Measurements from ENCODE around the gene UVSSA.
"Not testable (repeated sequence)": the region's sequence is repeated elsewhere in the genome, so short reads cannot be mapped to it uniquely, and the experiment has no call there.

UVSSA gene

GRCh38 chr4:1381181-1381621, 34.2 kb downstream of the UVSSA start:
- no peaks in the 10 kb centered on the region for H3K4me1 ChIP-seq (ENCODE audit: control insufficient read depth, insufficient read depth, low read length)
- H3K9ac ChIP-seq (ENCODE audit: low read depth, low read length): no peak overlapping the region
- H3K36me3 ChIP-seq (ENCODE audit: control insufficient read depth, insufficient read depth, low read length): peaks cover 24% of the 10 kb centered on the region
- H3K4me3 ChIP-seq (ENCODE audit: low read depth, low read length): no peak overlapping the region
- no peaks in the 10 kb centered on the region for H3K27me3 ChIP-seq (ENCODE audit: control insufficient read depth, insufficient read depth, low read length)
- no peaks in the 10 kb centered on the region for H3K9me3 ChIP-seq (ENCODE audit: control insufficient read depth, insufficient read depth, low read length)

DNA sequence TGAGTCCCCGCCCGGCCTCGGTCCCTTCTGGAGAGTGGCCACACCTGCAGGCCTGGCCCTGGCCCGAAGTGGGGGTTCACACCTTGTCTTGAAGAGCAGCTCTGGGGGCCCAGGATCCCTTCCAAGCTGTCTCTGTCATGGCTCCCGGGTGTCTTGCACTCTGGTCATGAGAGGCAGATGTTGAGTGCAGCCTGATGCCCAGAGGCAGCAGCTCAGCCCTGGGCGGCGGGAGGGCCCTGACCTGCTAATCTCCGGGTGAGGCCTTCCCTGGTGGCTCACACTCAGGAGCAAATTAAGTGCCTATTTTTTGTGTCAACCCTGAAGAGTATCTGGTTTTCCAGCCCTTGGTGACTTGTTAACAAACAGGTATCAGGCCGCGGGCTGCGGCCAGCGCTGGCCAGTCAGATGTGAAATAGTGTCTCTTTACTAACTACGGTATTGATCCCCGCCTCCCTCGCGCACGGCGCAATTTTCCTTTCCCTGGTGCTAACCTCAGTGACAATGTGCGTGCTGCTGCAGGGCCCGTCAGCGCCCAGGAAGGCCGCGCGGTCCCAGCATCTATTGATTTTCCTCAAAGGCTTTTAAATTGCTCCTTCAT, 35.0 kb downstream of the UVSSA start:
- peaks cover 18% of the 10 kb centered on the region for H3K36me3 ChIP-seq (ENCODE audit: control insufficient read depth, insufficient read depth, low read length)
- H3K27me3 ChIP-seq (ENCODE audit: control insufficient read depth, insufficient read depth, low read length): no peaks in the 10 kb centered on the region
- H3K9me3 ChIP-seq (ENCODE audit: control insufficient read depth, insufficient read depth, low read length): no peaks in the 10 kb centered on the region
- no peak overlapping the region for H3K4me3 ChIP-seq (ENCODE audit: low read depth, low read length)
- no peaks in the 10 kb centered on the region for H3K4me1 ChIP-seq (ENCODE audit: control insufficient read depth, insufficient read depth, low read length)
- no peak overlapping the region for H3K9ac ChIP-seq (ENCODE audit: low read depth, low read length)

GRCh38 chr4:1382776-1383727, 36.0 kb downstream of the UVSSA start:
- H3K36me3 ChIP-seq (ENCODE audit: control insufficient read depth, insufficient read depth, low read length): peaks cover 18% of the 10 kb centered on the region
- no peaks in the 10 kb centered on the region for H3K9me3 ChIP-seq (ENCODE audit: control insufficient read depth, insufficient read depth, low read length)
- no peak overlapping the region for H3K4me3 ChIP-seq (ENCODE audit: low read depth, low read length)
- no peak overlapping the region for H3K9ac ChIP-seq (ENCODE audit: low read depth, low read length)
- H3K4me1 ChIP-seq (ENCODE audit: control insufficient read depth, insufficient read depth, low read length): no peaks in the 10 kb centered on the region
- no peaks in the 10 kb centered on the region for H3K27me3 ChIP-seq (ENCODE audit: control insufficient read depth, insufficient read depth, low read length)

GRCh38 chr4:1383728-1384591, 37.0 kb downstream of the UVSSA start:
- Histone ChIP-seq H3K27me3 (ENCODE audit: control insufficient read depth, insufficient read depth, low read length) (no peaks in the 10 kb centered on the region), H3K4me1 (ENCODE audit: control insufficient read depth, insufficient read depth, low read length) (no peaks in the 10 kb centered on the region), H3K4me3 (ENCODE audit: low read depth, low read length) (no peak overlapping the region), H3K36me3 (ENCODE audit: control insufficient read depth, insufficient read depth, low read length) (peaks cover 15% of the 10 kb centered on the region), H3K9ac (ENCODE audit: low read depth, low read length) (no peak overlapping the region), H3K9me3 (ENCODE audit: control insufficient read depth, insufficient read depth, low read length) (no peaks in the 10 kb centered on the region)

DNA sequence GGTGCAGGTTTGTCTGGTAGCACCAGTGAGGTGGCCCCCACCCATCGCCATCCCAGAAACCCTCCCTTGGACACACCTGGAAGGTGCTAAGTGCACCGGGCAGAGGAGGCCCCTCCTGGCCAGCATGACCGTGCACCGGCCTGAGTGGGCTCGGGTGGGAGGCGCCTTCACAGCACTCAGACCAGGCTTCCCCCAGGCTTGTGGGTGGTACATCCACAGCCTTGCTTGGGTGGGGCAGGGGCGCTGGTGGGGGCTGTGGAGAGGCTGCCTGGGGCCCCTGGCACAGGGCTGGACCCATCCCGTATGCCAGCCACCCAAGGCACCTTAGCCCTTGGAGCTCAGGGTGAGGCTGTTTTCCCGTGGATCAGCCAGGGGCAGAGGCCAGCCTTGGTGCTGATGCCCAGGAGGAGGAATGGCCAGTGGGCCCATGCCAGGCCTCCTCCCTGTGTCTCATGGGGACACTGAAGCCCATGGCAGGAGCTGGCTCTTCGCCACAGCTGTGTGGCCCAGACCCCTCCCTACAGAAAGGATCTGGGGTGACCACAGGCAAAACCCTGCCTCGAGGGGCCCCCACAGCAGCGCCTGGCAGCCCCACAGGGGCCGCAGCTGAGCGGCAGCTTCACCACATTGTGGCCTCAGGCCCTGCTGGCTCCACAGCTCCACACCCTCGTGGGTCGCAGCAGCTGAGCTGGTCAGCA, 37.8 kb downstream of the UVSSA start:
- H3K27me3 ChIP-seq (ENCODE audit: control insufficient read depth, insufficient read depth, low read length): no peaks in the 10 kb centered on the region
- peaks cover 15% of the 10 kb centered on the region for H3K36me3 ChIP-seq (ENCODE audit: control insufficient read depth, insufficient read depth, low read length)
- H3K9ac ChIP-seq (ENCODE audit: low read depth, low read length): no peak overlapping the region
- H3K9me3 ChIP-seq (ENCODE audit: control insufficient read depth, insufficient read depth, low read length): no peaks in the 10 kb centered on the region
- no peak overlapping the region for H3K4me3 ChIP-seq (ENCODE audit: low read depth, low read length)
- H3K4me1 ChIP-seq (ENCODE audit: control insufficient read depth, insufficient read depth, low read length): no peaks in the 10 kb centered on the region

- Histone ChIP-seq H3K9ac (ENCODE audit: low read depth, low read length) (no peak overlapping the region), H3K4me1 (ENCODE audit: control insufficient read depth, insufficient read depth, low read length) (no peaks in the 10 kb centered on the region), H3K36me3 (ENCODE audit: control insufficient read depth, insufficient read depth, low read length) (peaks cover 15% of the 10 kb centered on the region)
Measured at GRCh38 chr4:1385373-1386340, 38.6 kb downstream of the UVSSA start.

GRCh38 chr4:1393363-1393762, 46.4 kb downstream of the UVSSA start:
- not testable (repeated sequence) for H3K4me3 ChIP-seq (ENCODE audit: low read depth, low read length); H3K27me3 ChIP-seq (ENCODE audit: control insufficient read depth, insufficient read depth, low read length); H3K4me1 ChIP-seq (ENCODE audit: control insufficient read depth, insufficient read depth, low read length); H3K9ac ChIP-seq (ENCODE audit: low read depth, low read length); H3K9me3 ChIP-seq (ENCODE audit: control insufficient read depth, insufficient read depth, low read length); H3K36me3 ChIP-seq (ENCODE audit: control insufficient read depth, insufficient read depth, low read length)

More at GRCh38 chr4:1385373-1386340, 38.6 kb downstream of the UVSSA start:
- Histone ChIP-seq H3K27me3 (ENCODE audit: control insufficient read depth, insufficient read depth, low read length) (no peaks in the 10 kb centered on the region), H3K4me3 (ENCODE audit: low read depth, low read length) (no peak overlapping the region), H3K9me3 (ENCODE audit: control insufficient read depth, insufficient read depth, low read length) (no peaks in the 10 kb centered on the region)

DNA sequence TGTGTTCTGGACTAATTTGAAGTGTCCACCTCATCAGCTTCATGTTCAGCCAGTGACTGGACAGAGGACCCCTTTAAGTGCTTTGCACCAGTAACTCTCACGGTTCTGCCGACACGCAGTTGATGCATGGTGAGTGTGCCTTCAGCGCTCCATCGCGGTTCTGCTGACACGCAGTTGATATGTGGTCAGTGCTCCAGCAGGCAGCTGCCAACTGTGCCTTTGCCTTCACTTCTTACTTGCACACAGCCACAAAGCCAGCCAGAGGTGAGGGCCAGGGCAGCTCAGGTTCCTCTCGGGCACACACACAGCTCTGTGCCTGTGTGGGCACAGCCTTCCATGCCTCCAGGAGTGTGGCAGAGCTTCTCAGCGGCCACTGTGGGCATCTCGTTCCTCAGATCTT, 46.9 kb downstream of the UVSSA start:
- Histone ChIP-seq H3K27me3 (ENCODE audit: control insufficient read depth, insufficient read depth, low read length) (no peaks in the 10 kb centered on the region), H3K9ac (ENCODE audit: low read depth, low read length) (no peak overlapping the region), H3K4me1 (ENCODE audit: control insufficient read depth, insufficient read depth, low read length) (no peaks in the 10 kb centered on the region), H3K4me3 (ENCODE audit: low read depth, low read length) (no peak overlapping the region), H3K36me3 (ENCODE audit: control insufficient read depth, insufficient read depth, low read length) (no peaks in the 10 kb centered on the region), H3K9me3 (ENCODE audit: control insufficient read depth, insufficient read depth, low read length) (peaks cover 8% of the 10 kb centered on the region)

DNA sequence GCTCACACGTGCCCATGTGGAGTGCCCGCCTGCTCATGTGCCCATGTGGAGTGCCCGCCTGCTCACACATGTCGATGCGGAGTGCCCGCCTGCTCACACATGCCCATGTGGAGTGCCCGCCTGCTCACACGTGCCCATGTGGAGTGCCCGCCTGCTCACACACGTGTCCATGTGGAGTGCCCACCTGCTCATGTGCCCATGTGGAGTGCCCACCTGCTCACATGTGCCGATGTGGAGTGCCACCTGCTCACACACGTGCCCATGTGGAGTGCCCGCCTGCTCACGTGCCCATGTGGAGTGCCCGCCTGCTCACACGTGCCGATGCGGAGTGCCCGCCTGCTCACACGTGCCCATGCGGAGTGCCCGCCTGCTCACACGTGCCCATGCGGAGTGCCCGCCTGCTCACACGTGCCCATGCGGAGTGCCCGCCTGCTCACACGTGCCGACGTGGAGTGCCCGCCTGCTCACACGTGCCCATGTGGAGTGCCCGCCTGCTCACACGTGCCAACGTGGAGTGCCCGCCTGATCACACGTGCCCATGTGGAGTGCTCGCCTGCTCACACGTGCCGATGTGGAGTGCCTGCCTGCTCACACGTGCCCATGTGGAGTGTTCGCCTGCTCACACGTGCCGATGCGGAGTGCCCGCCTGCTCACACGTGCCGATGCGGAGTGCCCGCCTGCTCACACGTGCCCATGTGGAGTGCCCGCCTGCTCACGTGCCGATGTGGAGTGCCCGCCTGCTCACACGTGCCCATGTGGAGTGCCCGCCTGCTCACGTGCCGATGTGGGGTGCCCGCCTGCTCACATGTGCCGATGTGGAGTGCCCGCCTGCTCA, 47.8 kb downstream of the UVSSA start:
- not testable (repeated sequence) for H3K9ac ChIP-seq (ENCODE audit: low read depth, low read length); H3K27me3 ChIP-seq (ENCODE audit: control insufficient read depth, insufficient read depth, low read length); H3K4me3 ChIP-seq (ENCODE audit: low read depth, low read length); H3K9me3 ChIP-seq (ENCODE audit: control insufficient read depth, insufficient read depth, low read length); H3K4me1 ChIP-seq (ENCODE audit: control insufficient read depth, insufficient read depth, low read length); H3K36me3 ChIP-seq (ENCODE audit: control insufficient read depth, insufficient read depth, low read length)

GRCh38 chr4:1395389-1395820, 48.4 kb downstream of the UVSSA start:
- H3K36me3 ChIP-seq (ENCODE audit: control insufficient read depth, insufficient read depth, low read length); H3K4me1 ChIP-seq (ENCODE audit: control insufficient read depth, insufficient read depth, low read length); H3K9me3 ChIP-seq (ENCODE audit: control insufficient read depth, insufficient read depth, low read length); H3K27me3 ChIP-seq (ENCODE audit: control insufficient read depth, insufficient read depth, low read length); H3K9ac ChIP-seq (ENCODE audit: low read depth, low read length); H3K4me3 ChIP-seq (ENCODE audit: low read depth, low read length): not testable (repeated sequence)
